K562 (cell line): Measurements from ENCODE around the gene USPL1. TPM values are rescaled to one million over a fixed set of nuclear protein-coding genes. Genes with fewer than 3 reads are reported as not detected.

ENCODE experiments used
- ATAC-seq: fragments of 200-7000 bp; cut with Tn5 transposase; 3 replicates; pipeline ENCODE4 v1.9.1; 2020; ENCODE audit warnings: moderate library complexity
- BruUV-seq: library from RNA; stranded (reverse); fragments of 400-500 nt; replicated peaks from 2 replicates; lab custom pipeline; 2021; lab: Mats Ljungman, UMichigan
- CTCF ChIA-PET: fragments of 300-600 bp; formaldehyde crosslinking; extraction: SDS; loops from one replicate; lab custom pipeline; 2021; ENCODE audit warnings: low intra/inter-chr PET ratio; lab: Yijun Ruan, JAX
- POLR2A ChIA-PET: fragments of 300-600, 350-650 bp; sonication (Branson Sonifier 250); formaldehyde crosslinking; extraction: SDS; loops from one replicate; lab custom pipeline; 2021; ENCODE audit warnings: antibody characterized with exemption, inconsistent platforms; lab: Yijun Ruan, JAX
- DNase-seq, 4 experiments: peaks; one replicate each; pipeline versions ENCODE4 v3.0.0 to v3.0.0-alpha.2; 2011 to 2018; ENCODE audit warnings: low spot score in 3 of 4, mixed read lengths in 3 of 4; ENCODE audit errors: extremely low read depth in 1 of 4
- FAIRE-seq: peaks from 2 replicates; lab custom pipeline; 2011; peaks lifted over from hg19 to GRCh38; lab: Jason Lieb, UNC
- H2AFZ ChIP-seq: 2 replicates; pipeline ENCODE4 v1.6.0; 2011; ENCODE audit warnings: low read depth, low read length, control low read depth, inconsistent platforms
- H3K27ac ChIP-seq: fragments of 200-600 bp; 3 replicates; pipeline ENCODE4 v1.8.0; 2011; ENCODE audit warnings: low read depth, mild to moderate bottlenecking, control low read depth, inconsistent platforms, low read length, moderate library complexity, mixed read lengths; ENCODE audit errors: extremely low read depth
- H3K27me3 ChIP-seq, 2 experiments: fragments of 300-600 bp in 1 of 2; 2 replicates in 1 of 2; 3 replicates in 1 of 2; pipeline versions ENCODE4 v1.6.0 to v1.8.0; 2011; ENCODE audit warnings: inconsistent platforms in 2 of 2, low read length in 2 of 2, mild to moderate bottlenecking in 1 of 2, mixed read lengths in 1 of 2, moderate library complexity in 1 of 2; ENCODE audit not compliant: control insufficient read depth in 2 of 2, insufficient read depth in 2 of 2
- H3K36me3 ChIP-seq: fragments of 300-600 bp; 3 replicates; pipeline ENCODE4 v1.8.0; 2011; ENCODE audit warnings: mild to moderate bottlenecking, low read length, inconsistent platforms; ENCODE audit not compliant: control insufficient read depth, insufficient read depth
- H3K4me1 ChIP-seq, 2 experiments: fragments of 200-600 bp in 1 of 2; replicated peaks in 1 of 2; 2 replicates in 1 of 2; 3 replicates in 1 of 2; pipeline versions ENCODE4 v1.5.1 to v1.8.0; 2011; ENCODE audit warnings: inconsistent platforms in 2 of 2, low read length in 2 of 2, mild to moderate bottlenecking in 1 of 2, mixed read lengths in 1 of 2, moderate library complexity in 1 of 2; ENCODE audit not compliant: control insufficient read depth in 2 of 2, insufficient read depth in 2 of 2
- H3K4me2 ChIP-seq: 2 replicates; pipeline ENCODE4 v1.6.1; 2011; ENCODE audit warnings: low read length, control low read depth, inconsistent platforms, mixed read lengths; ENCODE audit not compliant: insufficient read depth
- H3K4me3 ChIP-seq: fragments of 200-600 bp; sonication (generic), shearing (Covaris generic); 2 replicates; pipeline ENCODE4 v1.5.1; 2016; ENCODE audit warnings: control low read depth, inconsistent platforms
- H3K79me2 ChIP-seq: fragments of 200-600 bp; 3 replicates; pipeline ENCODE4 v1.8.0; 2011; ENCODE audit warnings: low read length, inconsistent platforms; ENCODE audit not compliant: control insufficient read depth, insufficient read depth
- H3K9ac ChIP-seq, 2 experiments: 2 replicates each; pipeline versions ENCODE4 v1.6.0 to v1.6.1; 2011; ENCODE audit warnings: low read depth in 2 of 2, low read length in 2 of 2, control low read depth in 1 of 2, inconsistent platforms in 1 of 2, mild to moderate bottlenecking in 1 of 2, mixed read lengths in 1 of 2; ENCODE audit not compliant: insufficient read depth in 1 of 2
- H3K9me1 ChIP-seq: one replicate; pipeline ENCODE4 v1.6.0; 2011; ENCODE audit warnings: inconsistent platforms, mild to moderate bottlenecking, low read length, moderate library complexity; ENCODE audit not compliant: control insufficient read depth, insufficient read depth
- H3K9me3 ChIP-seq: replicated peaks from 2 replicates; pipeline ENCODE4 v1.5.1; 2011; ENCODE audit warnings: low read depth, low read length, inconsistent platforms; ENCODE audit not compliant: control insufficient read depth, insufficient read depth
- H4K20me1 ChIP-seq: replicated peaks from 2 replicates; pipeline ENCODE4 v1.6.1; 2011; ENCODE audit warnings: low read length, inconsistent platforms, mixed read lengths; ENCODE audit not compliant: control insufficient read depth, insufficient read depth
- DIDO1 ChIP-seq: fragments of 450-650 bp; IDR thresholded peaks from 2 replicates; pipeline ENCODE4 v1.6.1; 2016; ENCODE audit warnings: low read depth, missing biosample characterization, missing genetic modification characterization
- ESRRA ChIP-seq: fragments of 450-650 bp; IDR thresholded peaks from 2 replicates; pipeline ENCODE4 v1.6.1; 2014; ENCODE audit warnings: low read depth, mild to moderate bottlenecking, moderate library complexity, borderline replicate concordance
- FOS ChIP-seq: IDR thresholded peaks from 3 replicates; pipeline ENCODE4 v1.6.1; 2011; ENCODE audit not compliant: insufficient read length; ENCODE audit errors: extremely low read depth
- HMG20B ChIP-seq: fragments of 250-450 bp; sonication (Bioruptor Pico); IDR thresholded peaks from 2 replicates; pipeline ENCODE4 v1.5.0; 2021; ENCODE audit warnings: mild to moderate bottlenecking
- NEUROD1 ChIP-seq: fragments of 150-350 bp; IDR thresholded peaks from 2 replicates; pipeline ENCODE4 v1.6.1; 2014; ENCODE audit warnings: borderline replicate concordance, low read length, low read depth; ENCODE audit not compliant: partially characterized antibody
- PYGO2 ChIP-seq: fragments of 450-650 bp; IDR thresholded peaks from 2 replicates; pipeline ENCODE4 v1.6.1; 2016; ENCODE audit warnings: mild to moderate bottlenecking, missing genetic modification characterization, moderate library complexity, missing compliant biosample characterization
- ZC3H11A ChIP-seq: IDR thresholded peaks from 2 replicates; pipeline ENCODE4 v1.6.1; 2012; ENCODE audit warnings: low read depth, low read length, improper control_type of control experiment
- ZFP36 ChIP-seq: fragments of 150-350 bp; IDR thresholded peaks from 2 replicates; pipeline ENCODE4 v1.6.1; 2018; ENCODE audit warnings: low read length, low read depth; ENCODE audit not compliant: partially characterized antibody
- ZNF507 ChIP-seq: conservative IDR thresholded peaks from 2 replicates; pipeline ENCODE4 v1.6.1; 2017; ENCODE audit warnings: missing genetic modification characterization, missing compliant biosample characterization
- WGBS: fragments of 100-300 bp; shearing (Covaris generic); methylation state at CpG from one replicate; pipeline ENCODE4 v1.1.6; 2016; ENCODE audit warnings: low coverage, mixed read lengths; ENCODE audit not compliant: insufficient coverage; ENCODE audit errors: missing lambda C conversion rate; 5-methylcytosine and 5-hydroxymethylcytosine counted together
- in situ Hi-C: fragments of 300-500 bp; cut with MboI; formaldehyde crosslinking; loops from 4 replicates; pipeline ENCODE4 v1.15.0; 2018; ENCODE audit warnings: inconsistent platforms, mixed read lengths
- intact Hi-C: fragments of 100-400 bp; cut with micrococcal nuclease; formaldehyde crosslinking; loops from 2 replicates; pipeline ENCODE4 v1.14.2; 2022
- polyA plus RNA-seq, 8 experiments: library from polyadenylated mRNA; depleted of rRNA in 4 of 8; stranded (reverse) in 5 of 8; unstranded in 3 of 8; fragments of >200 nt; fragmentation: Nextera tagmentation in 2 of 8; fragmentation: Illumina TruSeq in 1 of 8; extraction: Ambion mirVana in 2 of 8; extraction: Trizol in 1 of 8; gene quantifications; 2 replicates each; pipeline versions ENCODE4 v1.2.1 to v1.2.3, GENCODE V29; 2011 to 2014; ENCODE audit warnings: inconsistent platforms in 1 of 8, missing spikeins in 1 of 8
- total RNA-seq, 7 experiments: library from RNA; depleted of rRNA in 6 of 7; stranded (reverse); fragments of >200 nt in 6 of 7; fragmentation: Illumina TruSeq in 2 of 7; extraction: Trizol in 2 of 7; gene quantifications; 2 replicates each; pipeline versions ENCODE4 v1.2.1 to v1.2.3, GENCODE V29; 2011 to 2021; ENCODE audit warnings: low replicate concordance in 1 of 7
- TF ChIP-seq, protein P1 (sequence below): IDR thresholded peaks from 2 replicates; pipeline ENCODE4 v1.6.1; 2012; ENCODE audit warnings: low read depth, low read length, improper control_type of control experiment, borderline replicate concordance
- TF ChIP-seq, protein P2 (sequence below): sonication (generic); formaldehyde crosslinking; IDR thresholded peaks from 2 replicates; pipeline ENCODE4 v1.8.0; 2022; ENCODE audit warnings: mild to moderate bottlenecking, missing genetic modification reagents

Gene USPL1
- total and polyA plus RNA-seq, 9 of the 15 experiments (the other 6 are each of a cell fraction or from before 2014, with no cell fraction given): 5.5 to 18.0 (median 12.0) TPM

DNA sequence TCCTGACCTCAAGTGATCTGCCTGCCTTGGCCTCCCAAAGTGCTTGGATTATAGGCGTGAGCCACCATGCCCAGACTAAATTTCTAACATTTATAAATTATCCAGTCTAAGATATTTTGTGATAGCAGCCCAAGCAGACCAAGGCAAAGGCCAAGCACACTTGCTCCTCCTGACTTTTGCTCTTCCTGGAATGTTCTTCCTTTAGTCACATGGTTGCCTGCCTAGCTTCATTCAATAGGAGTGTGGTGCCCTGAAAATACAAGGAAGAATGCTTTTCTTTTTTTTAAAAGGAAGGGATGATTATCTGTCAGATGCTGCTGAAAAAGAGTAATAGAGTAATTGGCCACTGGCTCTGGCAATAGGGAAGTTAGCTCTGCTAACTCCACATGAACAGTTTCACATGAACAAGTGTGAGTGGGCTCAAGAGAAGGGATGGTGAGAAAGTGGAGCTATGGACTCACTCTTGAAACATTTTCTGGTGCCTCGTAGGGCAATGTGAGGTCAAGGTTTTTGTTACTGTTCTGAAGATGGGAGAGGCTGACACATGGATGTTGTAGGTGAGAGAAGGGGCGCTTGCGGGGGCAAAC lies 47.1 kb downstream of the USPL1 start:
- Histone ChIP-seq H2AFZ (0 out of 2 replicates have a peak overlapping the region, but pooled peaks have one; percentile 20), H3K36me3 (no peaks in the 10 kb centered on the region), H3K9me1 (no peaks in the 10 kb centered on the region), H3K27ac (no peak overlapping the region), H4K20me1 (no peaks in the 10 kb centered on the region), H3K9ac (no peak overlapping the region), H3K9me3 (no peaks in the 10 kb centered on the region), H3K4me3 (no peak overlapping the region), H3K27me3 (no peaks in the 10 kb centered on the region), H3K4me2 (no peak overlapping the region), H3K79me2 (no peaks in the 10 kb centered on the region), H3K4me1 (peaks cover 12 to 13% of the 10 kb centered on the region in 2 experiments)
- ChIA-PET POLR2A (interaction anchor here (1.1 kb wide), 1 partner anchor 20 kb away, joined by 3 read pairs; no protein-coding TSS in a partner anchor), CTCF (interaction anchor here (0.6 kb wide), 1 partner anchor 130 kb away, joined by 4 read pairs; no protein-coding TSS in a partner anchor)
- TF ChIP-seq, protein P1, sequence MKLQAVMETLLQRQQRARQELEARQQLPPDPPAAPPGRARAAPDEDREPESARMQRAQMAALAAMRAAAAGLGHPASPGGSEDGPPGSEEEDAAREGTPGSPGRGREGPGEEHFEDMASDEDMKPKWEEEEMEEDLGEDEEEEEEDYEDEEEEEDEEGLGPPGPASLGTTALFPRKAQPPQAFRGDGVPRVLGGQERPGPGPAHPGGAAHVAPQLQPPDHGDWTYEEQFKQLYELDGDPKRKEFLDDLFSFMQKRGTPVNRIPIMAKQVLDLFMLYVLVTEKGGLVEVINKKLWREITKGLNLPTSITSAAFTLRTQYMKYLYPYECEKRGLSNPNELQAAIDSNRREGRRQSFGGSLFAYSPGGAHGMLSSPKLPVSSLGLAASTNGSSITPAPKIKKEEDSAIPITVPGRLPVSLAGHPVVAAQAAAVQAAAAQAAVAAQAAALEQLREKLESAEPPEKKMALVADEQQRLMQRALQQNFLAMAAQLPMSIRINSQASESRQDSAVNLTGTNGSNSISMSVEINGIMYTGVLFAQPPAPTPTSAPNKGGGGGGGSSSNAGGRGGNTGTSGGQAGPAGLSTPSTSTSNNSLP: no peak
- TF ChIP-seq ZC3H11A: no peak
- TF ChIP-seq FOS: no peak
- TF ChIP-seq ZFP36: no peak
- no peak for TF ChIP-seq PYGO2 (tag)
- TF ChIP-seq ZNF507: no peak
- TF ChIP-seq ESRRA: no peak
- TF ChIP-seq, protein P2, sequence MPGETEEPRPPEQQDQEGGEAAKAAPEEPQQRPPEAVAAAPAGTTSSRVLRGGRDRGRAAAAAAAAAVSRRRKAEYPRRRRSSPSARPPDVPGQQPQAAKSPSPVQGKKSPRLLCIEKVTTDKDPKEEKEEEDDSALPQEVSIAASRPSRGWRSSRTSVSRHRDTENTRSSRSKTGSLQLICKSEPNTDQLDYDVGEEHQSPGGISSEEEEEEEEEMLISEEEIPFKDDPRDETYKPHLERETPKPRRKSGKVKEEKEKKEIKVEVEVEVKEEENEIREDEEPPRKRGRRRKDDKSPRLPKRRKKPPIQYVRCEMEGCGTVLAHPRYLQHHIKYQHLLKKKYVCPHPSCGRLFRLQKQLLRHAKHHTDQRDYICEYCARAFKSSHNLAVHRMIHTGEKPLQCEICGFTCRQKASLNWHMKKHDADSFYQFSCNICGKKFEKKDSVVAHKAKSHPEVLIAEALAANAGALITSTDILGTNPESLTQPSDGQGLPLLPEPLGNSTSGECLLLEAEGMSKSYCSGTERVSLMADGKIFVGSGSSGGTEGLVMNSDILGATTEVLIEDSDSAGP: no peak
- TF ChIP-seq DIDO1 (tag): no peak
- TF ChIP-seq HMG20B (CRISPR knock-in tag): no peak
- TF ChIP-seq NEUROD1: no peak
- in situ Hi-C loops: no loop called here
- FAIRE-seq (no peak), ATAC-seq (no peak), DNase-seq (no peak)
- BruUV-seq: no TSS peak
- WGBS: 88% methylated on average over 4 of the region's 4 CpGs
- intact Hi-C loops: no loop called here
